HepG2 (cell line): ENCODE results near the gene MT1M. TPM values are rescaled to one million over a fixed set of nuclear protein-coding genes. Genes with fewer than 3 reads are reported as not detected.

Experiments used
- EP300 ChIP-seq, 3 experiments: sonication (generic) in 1 of 3; formaldehyde crosslinking in 1 of 3; IDR thresholded peaks; 2 replicates each; pipeline versions ENCODE4 v1.5.1 to v1.6.1; 2011 to 2020; ENCODE audit warnings: low read depth in 2 of 3, low read length in 2 of 3, borderline replicate concordance in 1 of 3, improper control_type of control experiment in 1 of 3, mild to moderate bottlenecking in 1 of 3, missing genetic modification reagents in 1 of 3, moderate library complexity in 1 of 3
- ESRRA ChIP-seq: sonication (generic); formaldehyde crosslinking; IDR thresholded peaks from 2 replicates; pipeline ENCODE4 v1.5.1; 2020; ENCODE audit warnings: mild to moderate bottlenecking, low read depth, missing genetic modification reagents
- FIP1L1 ChIP-seq: fragments of 200-400 bp; formaldehyde crosslinking; IDR thresholded peaks from 2 replicates; pipeline ENCODE4 v1.6.1; 2018; ENCODE audit warnings: low read depth, mild to moderate bottlenecking, low read length, moderate library complexity, borderline replicate concordance; ENCODE audit not compliant: insufficient read depth
- HDAC6 ChIP-seq: fragments of 200-600 bp; sonication (generic); IDR thresholded peaks from 2 replicates; pipeline ENCODE4 v1.7.0; 2017; ENCODE audit warnings: mild to moderate bottlenecking, antibody characterized with exemption, low read length, low read depth
- ISL2 ChIP-seq: sonication (generic); formaldehyde crosslinking; IDR thresholded peaks from 2 replicates; pipeline ENCODE4 v1.5.0; 2020; ENCODE audit warnings: missing genetic modification reagents
- KLF15 ChIP-seq: sonication (generic); formaldehyde crosslinking; IDR thresholded peaks from 2 replicates; pipeline ENCODE4 v1.8.1; 2023; ENCODE audit warnings: borderline replicate concordance, mild to moderate bottlenecking, inconsistent platforms, missing genetic modification reagents, mixed read lengths
- NR3C1 ChIP-seq: sonication (generic); formaldehyde crosslinking; IDR thresholded peaks from 2 replicates; pipeline ENCODE4 v1.4.0; 2020; ENCODE audit warnings: missing genetic modification reagents
- PHF5A ChIP-seq: IDR thresholded peaks from one replicate; pipeline ENCODE4 v1.6.1; 2018; ENCODE audit warnings: low read depth, missing genetic modification reagents; ENCODE audit not compliant: unreplicated experiment
- PRMT3 ChIP-seq: sonication (generic); formaldehyde crosslinking; IDR thresholded peaks from 2 replicates; pipeline ENCODE4 v1.8.1; 2022; ENCODE audit warnings: low read depth, mild to moderate bottlenecking, moderate library complexity, missing genetic modification reagents, borderline replicate concordance
- SRSF4 ChIP-seq: fragments of 200-400 bp; formaldehyde crosslinking; IDR thresholded peaks from one replicate; pipeline ENCODE4 v1.6.1; 2018; ENCODE audit warnings: mild to moderate bottlenecking, low read depth, low read length, moderate library complexity; ENCODE audit not compliant: poor library complexity, severe bottlenecking
- STAG1 ChIP-seq: sonication (generic); formaldehyde crosslinking; IDR thresholded peaks from 2 replicates; pipeline ENCODE4 v1.4.0; 2020; ENCODE audit warnings: missing genetic modification reagents
- TRIM22 ChIP-seq: fragments of 450-650 bp; IDR thresholded peaks from 2 replicates; pipeline ENCODE4 v1.6.1; 2017
- ZBTB42 ChIP-seq: sonication (generic); formaldehyde crosslinking; IDR thresholded peaks from 2 replicates; pipeline ENCODE4 v1.5.0; 2020; ENCODE audit warnings: mild to moderate bottlenecking, missing genetic modification reagents
- ZFP37 ChIP-seq: sonication (generic); formaldehyde crosslinking; IDR thresholded peaks from 2 replicates; pipeline ENCODE4 v1.4.0; 2020; ENCODE audit warnings: missing genetic modification reagents, borderline replicate concordance
- ZNF124 ChIP-seq: sonication (generic); formaldehyde crosslinking; IDR thresholded peaks from 2 replicates; pipeline ENCODE4 v1.4.0; 2020; ENCODE audit warnings: missing genetic modification reagents
- ZNF275 ChIP-seq: sonication (generic); formaldehyde crosslinking; IDR thresholded peaks from 2 replicates; pipeline ENCODE4 v1.8.0; 2022; ENCODE audit warnings: missing genetic modification reagents, mild to moderate bottlenecking, inconsistent platforms, borderline replicate concordance
- ZNF614 ChIP-seq: IDR thresholded peaks from 2 replicates; pipeline ENCODE4 v1.6.1; 2018; ENCODE audit warnings: missing biosample characterization, missing genetic modification reagents, inconsistent platforms, borderline replicate concordance
- ZNF670 ChIP-seq: sonication (generic); formaldehyde crosslinking; IDR thresholded peaks from 2 replicates; pipeline ENCODE4 v1.8.0; 2022; ENCODE audit warnings: mild to moderate bottlenecking, missing genetic modification reagents, borderline replicate concordance
- ZNF850 ChIP-seq: sonication (generic); formaldehyde crosslinking; conservative IDR thresholded peaks from 2 replicates; pipeline ENCODE4 v1.9.0; 2021; ENCODE audit warnings: mild to moderate bottlenecking, missing genetic modification reagents
- ZSCAN31 ChIP-seq: sonication (generic); formaldehyde crosslinking; IDR thresholded peaks from 2 replicates; pipeline ENCODE4 v1.5.0; 2020; ENCODE audit warnings: low read depth, mild to moderate bottlenecking, missing genetic modification reagents
- polyA plus RNA-seq, 8 experiments: library from polyadenylated mRNA; depleted of rRNA in 3 of 8; stranded (reverse) in 7 of 8; unstranded in 1 of 8; fragments of >200 nt; fragmentation: Illumina TruSeq in 4 of 8; extraction: Trizol in 4 of 8; gene quantifications; 2 replicates each; pipeline versions ENCODE4 v1.2.1 to v1.2.3, GENCODE V29; 2011 to 2016; ENCODE audit warnings: low read depth in 4 of 8, missing spikeins in 1 of 8, mixed read lengths in 1 of 8; ENCODE audit not compliant: insufficient read depth in 1 of 8
- total RNA-seq, 5 experiments: library from RNA; depleted of rRNA; stranded (reverse); fragments of >200 nt; fragmentation: Illumina TruSeq; extraction: Trizol; gene quantifications; 2 replicates each; pipeline ENCODE4 v1.2.3, GENCODE V29; 2016; ENCODE audit warnings: low read depth in 1 of 5
- TF ChIP-seq, protein P1 (sequence below): sonication (generic); formaldehyde crosslinking; IDR thresholded peaks from 2 replicates; pipeline ENCODE4 v1.4.0; 2020; ENCODE audit warnings: missing genetic modification reagents
- TF ChIP-seq, protein P2 (sequence below): sonication (generic); formaldehyde crosslinking; IDR thresholded peaks from 2 replicates; pipeline ENCODE4 v1.4.0; 2020; ENCODE audit warnings: missing genetic modification reagents

MT1M gene
- total and polyA plus RNA-seq, 2 of the 13 experiments (the other 11 are each of a cell fraction or from before 2014, with no cell fraction given): 4.6 TPM; not detected in 1

DNA sequence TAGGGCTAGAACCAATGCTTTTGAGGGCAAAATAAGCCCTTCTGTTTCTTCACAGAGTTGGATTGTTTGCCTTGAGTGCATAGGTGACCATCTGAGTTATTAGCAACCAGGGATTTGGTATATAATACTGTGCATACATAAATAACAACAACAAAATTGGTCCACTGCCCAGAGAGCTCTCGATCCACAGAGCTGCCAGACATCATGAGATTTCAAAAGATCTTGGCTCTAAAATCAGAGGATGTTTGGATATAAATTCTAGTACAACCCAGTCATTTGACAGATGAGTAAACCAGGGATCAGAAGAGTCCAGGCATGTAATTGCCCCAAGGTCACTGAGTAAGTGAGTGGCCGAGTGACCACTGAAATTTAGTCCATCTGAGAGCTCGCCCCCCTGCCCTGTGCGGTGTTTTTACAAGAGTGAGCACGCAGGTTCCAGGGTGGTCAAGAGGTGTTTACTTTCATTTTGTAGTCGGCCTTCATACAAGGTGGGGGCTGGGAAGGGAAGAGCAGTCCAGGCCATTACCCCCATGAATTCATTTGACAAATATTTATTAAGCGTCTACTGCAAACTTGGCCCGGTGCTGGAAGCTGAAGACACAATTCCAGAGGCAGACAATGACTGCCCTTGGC is 25.9 kb upstream of the MT1M start (continued):
- peak in 1 of 2 experiments; percentile 62; a peak in 3 of 4 replicates for TF ChIP-seq EP300 (IDR thresholded peaks at IDR 0.05; ENCODE audit: low read depth in 2 of 2, low read length in 2 of 2)
- TF ChIP-seq EP300 (CRISPR knock-in tag; IDR thresholded peaks at IDR 0.05; ENCODE audit: borderline replicate concordance): no peak
- no peak for TF ChIP-seq NR3C1 (CRISPR knock-in tag)
- TF ChIP-seq SRSF4: no peak
- no peak for TF ChIP-seq TRIM22
- TF ChIP-seq FIP1L1: no peak
- no peak for TF ChIP-seq ZNF670 (CRISPR knock-in tag)
- no peak for TF ChIP-seq ZSCAN31 (CRISPR knock-in tag)
- TF ChIP-seq, protein P1, sequence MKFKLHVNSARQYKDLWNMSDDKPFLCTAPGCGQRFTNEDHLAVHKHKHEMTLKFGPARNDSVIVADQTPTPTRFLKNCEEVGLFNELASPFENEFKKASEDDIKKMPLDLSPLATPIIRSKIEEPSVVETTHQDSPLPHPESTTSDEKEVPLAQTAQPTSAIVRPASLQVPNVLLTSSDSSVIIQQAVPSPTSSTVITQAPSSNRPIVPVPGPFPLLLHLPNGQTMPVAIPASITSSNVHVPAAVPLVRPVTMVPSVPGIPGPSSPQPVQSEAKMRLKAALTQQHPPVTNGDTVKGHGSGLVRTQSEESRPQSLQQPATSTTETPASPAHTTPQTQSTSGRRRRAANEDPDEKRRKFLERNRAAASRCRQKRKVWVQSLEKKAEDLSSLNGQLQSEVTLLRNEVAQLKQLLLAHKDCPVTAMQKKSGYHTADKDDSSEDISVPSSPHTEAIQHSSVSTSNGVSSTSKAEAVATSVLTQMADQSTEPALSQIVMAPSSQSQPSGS (CRISPR knock-in tag): no peak; the same call in 1 of the 2 replicates
- TF ChIP-seq, protein P2, sequence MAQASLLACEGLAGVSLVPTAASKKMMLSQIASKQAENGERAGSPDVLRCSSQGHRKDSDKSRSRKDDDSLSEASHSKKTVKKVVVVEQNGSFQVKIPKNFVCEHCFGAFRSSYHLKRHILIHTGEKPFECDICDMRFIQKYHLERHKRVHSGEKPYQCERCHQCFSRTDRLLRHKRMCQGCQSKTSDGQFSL (CRISPR knock-in tag): 0 out of 2 replicates have a peak, but pooled peaks have one; percentile 36
- peak; percentile 13; the same call in 1 of the 2 replicates for TF ChIP-seq STAG1 (CRISPR knock-in tag)
- TF ChIP-seq ISL2: peak; percentile 65; the same call in 1 of the 2 replicates
- TF ChIP-seq ZNF275 (CRISPR knock-in tag): 0 out of 2 replicates have a peak, but pooled peaks have one; percentile 72
- TF ChIP-seq ZNF124 (CRISPR knock-in tag): no peak
- no peak for TF ChIP-seq ZFP37 (CRISPR knock-in tag)
- TF ChIP-seq PRMT3: no peak
- TF ChIP-seq ZNF850 (CRISPR knock-in tag): no peak
- 0 out of 2 replicates have a peak, but pooled peaks have one; percentile 13 for TF ChIP-seq ZNF614
- no peak for TF ChIP-seq ZBTB42 (CRISPR knock-in tag)
- TF ChIP-seq PHF5A (CRISPR knock-in tag): peak; percentile 22
- no peak for TF ChIP-seq HDAC6
- TF ChIP-seq KLF15 (CRISPR knock-in tag): no peak
- no peak for TF ChIP-seq ESRRA (CRISPR knock-in tag)
